ENCODE data around the gene PRDM16.

The PRDM16 gene

DNA sequence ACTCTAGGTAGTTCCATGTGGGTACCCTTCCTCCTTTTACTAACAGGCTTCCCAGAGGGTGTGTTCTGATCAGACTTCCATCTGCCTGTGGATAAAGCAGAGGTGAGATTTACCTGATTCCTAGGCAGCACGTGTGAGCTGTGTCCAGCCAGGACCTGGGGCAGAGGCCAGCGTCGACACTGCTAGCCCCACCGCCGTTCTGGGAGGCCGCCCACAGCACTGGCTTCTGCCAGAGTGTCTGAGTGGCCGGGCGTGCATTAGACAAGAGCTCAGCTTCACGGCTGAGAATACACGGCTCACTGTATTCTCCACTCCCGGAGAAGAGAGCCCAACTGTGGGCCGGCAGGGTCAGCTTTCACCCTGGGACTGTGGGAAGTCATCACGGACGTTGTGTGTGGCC lies 82.5 kb downstream of the PRDM16 start:
- no peak for ATAC-seq
- no peak for TF ChIP-seq SNAI2 (CRISPR knock-in tag; IDR thresholded peaks at IDR 0.05)
- TF ChIP-seq, protein P1, sequence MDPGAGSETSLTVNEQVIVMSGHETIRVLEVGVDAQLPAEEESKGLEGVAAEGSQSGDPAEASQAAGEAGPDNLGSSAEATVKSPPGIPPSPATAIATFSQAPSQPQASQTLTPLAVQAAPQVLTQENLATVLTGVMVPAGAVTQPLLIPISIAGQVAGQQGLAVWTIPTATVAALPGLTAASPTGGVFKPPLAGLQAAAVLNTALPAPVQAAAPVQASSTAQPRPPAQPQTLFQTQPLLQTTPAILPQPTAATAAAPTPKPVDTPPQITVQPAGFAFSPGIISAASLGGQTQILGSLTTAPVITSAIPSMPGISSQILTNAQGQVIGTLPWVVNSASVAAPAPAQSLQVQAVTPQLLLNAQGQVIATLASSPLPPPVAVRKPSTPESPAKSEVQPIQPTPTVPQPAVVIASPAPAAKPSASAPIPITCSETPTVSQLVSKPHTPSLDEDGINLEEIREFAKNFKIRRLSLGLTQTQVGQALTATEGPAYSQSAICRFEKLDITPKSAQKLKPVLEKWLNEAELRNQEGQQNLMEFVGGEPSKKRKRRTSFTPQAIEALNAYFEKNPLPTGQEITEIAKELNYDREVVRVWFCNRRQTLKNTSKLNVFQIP (CRISPR knock-in tag; IDR thresholded peaks at IDR 0.05; ENCODE audit: borderline replicate concordance, low read depth), result no peak
- no peak for TF ChIP-seq ZC3H10 (CRISPR knock-in tag; IDR thresholded peaks at IDR 0.05)

DNA sequence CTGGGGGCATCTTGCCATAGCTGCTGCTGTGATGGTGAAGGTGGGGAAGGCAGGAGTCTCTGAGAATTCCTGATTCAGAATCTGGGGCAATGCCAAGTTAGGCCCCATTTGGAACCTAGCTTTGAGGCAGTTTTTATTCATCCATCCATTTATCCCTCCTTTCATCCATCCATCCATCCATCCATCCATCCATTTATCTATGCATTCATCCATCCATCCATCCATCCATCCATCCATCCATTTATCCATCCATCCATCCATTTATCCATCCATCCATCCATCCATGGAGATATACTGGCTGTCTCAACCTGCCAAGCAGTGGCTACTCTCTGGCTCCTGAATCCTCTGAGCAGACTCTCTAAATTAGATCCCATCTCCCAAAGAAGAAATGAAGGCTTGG lies 83.1 kb downstream of the PRDM16 start:
- TF ChIP-seq, protein P2, sequence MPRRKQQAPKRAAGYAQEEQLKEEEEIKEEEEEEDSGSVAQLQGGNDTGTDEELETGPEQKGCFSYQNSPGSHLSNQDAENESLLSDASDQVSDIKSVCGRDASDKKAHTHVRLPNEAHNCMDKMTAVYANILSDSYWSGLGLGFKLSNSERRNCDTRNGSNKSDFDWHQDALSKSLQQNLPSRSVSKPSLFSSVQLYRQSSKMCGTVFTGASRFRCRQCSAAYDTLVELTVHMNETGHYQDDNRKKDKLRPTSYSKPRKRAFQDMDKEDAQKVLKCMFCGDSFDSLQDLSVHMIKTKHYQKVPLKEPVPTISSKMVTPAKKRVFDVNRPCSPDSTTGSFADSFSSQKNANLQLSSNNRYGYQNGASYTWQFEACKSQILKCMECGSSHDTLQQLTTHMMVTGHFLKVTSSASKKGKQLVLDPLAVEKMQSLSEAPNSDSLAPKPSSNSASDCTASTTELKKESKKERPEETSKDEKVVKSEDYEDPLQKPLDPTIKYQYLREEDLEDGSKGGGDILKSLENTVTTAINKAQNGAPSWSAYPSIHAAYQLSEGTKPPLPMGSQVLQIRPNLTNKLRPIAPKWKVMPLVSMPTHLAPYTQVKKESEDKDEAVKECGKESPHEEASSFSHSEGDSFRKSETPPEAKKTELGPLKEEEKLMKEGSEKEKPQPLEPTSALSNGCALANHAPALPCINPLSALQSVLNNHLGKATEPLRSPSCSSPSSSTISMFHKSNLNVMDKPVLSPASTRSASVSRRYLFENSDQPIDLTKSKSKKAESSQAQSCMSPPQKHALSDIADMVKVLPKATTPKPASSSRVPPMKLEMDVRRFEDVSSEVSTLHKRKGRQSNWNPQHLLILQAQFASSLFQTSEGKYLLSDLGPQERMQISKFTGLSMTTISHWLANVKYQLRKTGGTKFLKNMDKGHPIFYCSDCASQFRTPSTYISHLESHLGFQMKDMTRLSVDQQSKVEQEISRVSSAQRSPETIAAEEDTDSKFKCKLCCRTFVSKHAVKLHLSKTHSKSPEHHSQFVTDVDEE (CRISPR knock-in tag; IDR thresholded peaks at IDR 0.05), result no peak
- TF ChIP-seq TOX (CRISPR knock-in tag; IDR thresholded peaks at IDR 0.05; ENCODE audit: borderline replicate concordance), result no peak
- no peak for TF ChIP-seq ZNF565 (CRISPR knock-in tag; conservative IDR thresholded peaks at IDR 0.05; ENCODE audit: low read depth)
- TF ChIP-seq GLIS3 (CRISPR knock-in tag; IDR thresholded peaks at IDR 0.05), result no peak
- TF ChIP-seq BACH2 (CRISPR knock-in tag; IDR thresholded peaks at IDR 0.05; ENCODE audit: borderline replicate concordance), result no peak
- TF ChIP-seq SNAI2 (CRISPR knock-in tag; IDR thresholded peaks at IDR 0.05), result no peak
- ATAC-seq, result no peak

DNA sequence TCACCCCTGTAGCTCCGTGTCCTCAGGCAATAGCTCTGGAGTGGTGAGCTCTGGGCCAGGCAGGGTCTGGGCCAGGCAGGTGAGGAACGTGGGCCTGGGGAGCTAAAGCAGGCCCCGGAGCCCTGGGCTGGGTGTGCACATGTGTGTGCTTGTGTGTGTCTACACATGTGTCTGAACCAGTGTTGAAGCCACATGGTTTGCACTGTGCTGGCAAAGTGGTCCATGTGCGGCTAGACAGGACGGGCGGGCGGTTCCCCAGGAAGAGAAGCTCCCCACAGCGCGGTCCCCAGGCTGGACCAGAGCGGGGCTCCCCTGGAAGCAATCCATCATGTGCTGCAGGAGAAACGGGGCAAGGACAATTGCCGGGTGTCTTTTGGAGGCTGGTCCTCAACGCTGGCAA lies 84.2 kb downstream of the PRDM16 start:
- ATAC-seq, result no peak
- TF ChIP-seq ISL1 (CRISPR knock-in tag; IDR thresholded peaks at IDR 0.05) (no peak), ESRRG (CRISPR knock-in tag; IDR thresholded peaks at IDR 0.05) (no peak)
- TF ChIP-seq, protein P1 (CRISPR knock-in tag; IDR thresholded peaks at IDR 0.05; ENCODE audit: borderline replicate concordance, low read depth), result no peak

DNA sequence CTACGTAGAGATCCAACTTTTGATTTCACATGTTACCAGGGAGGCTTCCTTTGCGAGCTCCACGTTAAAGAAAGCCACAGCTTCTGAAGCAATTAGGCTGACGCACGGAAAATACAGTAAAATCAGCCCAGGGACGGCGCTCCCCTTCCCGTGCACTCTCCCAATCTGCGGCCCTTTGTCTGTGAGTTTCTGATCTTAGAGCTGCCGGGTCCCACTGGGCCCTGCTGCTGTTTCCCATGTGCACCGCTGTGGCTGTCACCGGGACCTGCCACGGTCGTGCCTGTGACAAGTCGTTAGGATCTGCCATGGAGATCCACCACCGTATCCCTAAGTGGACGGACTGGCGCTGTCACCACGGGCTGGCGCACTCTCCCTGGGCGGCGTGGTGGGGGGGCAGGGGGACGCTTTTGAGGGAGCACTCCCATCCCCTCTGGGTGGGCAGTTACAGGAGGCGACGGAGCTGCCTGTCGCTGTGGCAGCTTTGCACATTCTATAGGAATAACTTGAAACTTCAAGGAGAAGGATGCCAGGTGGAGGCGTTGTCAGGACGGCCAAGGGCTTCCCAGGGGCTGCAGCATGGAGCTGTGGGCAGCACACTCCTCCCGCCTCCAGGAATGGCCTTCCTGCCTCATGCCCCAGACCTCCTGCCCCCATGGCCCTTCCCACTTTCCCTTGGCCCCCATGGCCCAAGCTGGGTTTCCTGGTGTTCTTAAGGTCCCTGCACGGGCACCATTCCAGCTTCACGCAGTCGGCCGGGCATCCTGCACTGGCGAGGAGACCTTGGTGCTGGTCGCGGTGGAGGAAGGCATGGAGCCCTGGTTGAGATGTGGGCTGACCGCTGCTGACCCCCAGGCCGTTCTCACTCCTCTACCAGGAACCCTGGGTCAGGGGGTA lies 85.1 kb downstream of the PRDM16 start:
- ATAC-seq, result no peak
- TF ChIP-seq, protein P3, sequence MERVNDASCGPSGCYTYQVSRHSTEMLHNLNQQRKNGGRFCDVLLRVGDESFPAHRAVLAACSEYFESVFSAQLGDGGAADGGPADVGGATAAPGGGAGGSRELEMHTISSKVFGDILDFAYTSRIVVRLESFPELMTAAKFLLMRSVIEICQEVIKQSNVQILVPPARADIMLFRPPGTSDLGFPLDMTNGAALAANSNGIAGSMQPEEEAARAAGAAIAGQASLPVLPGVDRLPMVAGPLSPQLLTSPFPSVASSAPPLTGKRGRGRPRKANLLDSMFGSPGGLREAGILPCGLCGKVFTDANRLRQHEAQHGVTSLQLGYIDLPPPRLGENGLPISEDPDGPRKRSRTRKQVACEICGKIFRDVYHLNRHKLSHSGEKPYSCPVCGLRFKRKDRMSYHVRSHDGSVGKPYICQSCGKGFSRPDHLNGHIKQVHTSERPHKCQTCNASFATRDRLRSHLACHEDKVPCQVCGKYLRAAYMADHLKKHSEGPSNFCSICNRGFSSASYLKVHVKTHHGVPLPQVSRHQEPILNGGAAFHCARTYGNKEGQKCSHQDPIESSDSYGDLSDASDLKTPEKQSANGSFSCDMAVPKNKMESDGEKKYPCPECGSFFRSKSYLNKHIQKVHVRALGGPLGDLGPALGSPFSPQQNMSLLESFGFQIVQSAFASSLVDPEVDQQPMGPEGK (CRISPR knock-in tag; IDR thresholded peaks at IDR 0.05; ENCODE audit: borderline replicate concordance), result no peak
- no peak for TF ChIP-seq PPARA (CRISPR knock-in tag; IDR thresholded peaks at IDR 0.05; ENCODE audit: borderline replicate concordance)
- TF ChIP-seq ZNF70 (CRISPR knock-in tag; IDR thresholded peaks at IDR 0.05), result no peak
- TF ChIP-seq, protein P2 (CRISPR knock-in tag; IDR thresholded peaks at IDR 0.05), result no peak
- no peak for TF ChIP-seq TCF4 (CRISPR knock-in tag; IDR thresholded peaks at IDR 0.05; ENCODE audit: borderline replicate concordance)
- TF ChIP-seq ISL1 (CRISPR knock-in tag; IDR thresholded peaks at IDR 0.05), result no peak
- TF ChIP-seq ZC3H10 (CRISPR knock-in tag; IDR thresholded peaks at IDR 0.05), result no peak
- TF ChIP-seq, protein P4, sequence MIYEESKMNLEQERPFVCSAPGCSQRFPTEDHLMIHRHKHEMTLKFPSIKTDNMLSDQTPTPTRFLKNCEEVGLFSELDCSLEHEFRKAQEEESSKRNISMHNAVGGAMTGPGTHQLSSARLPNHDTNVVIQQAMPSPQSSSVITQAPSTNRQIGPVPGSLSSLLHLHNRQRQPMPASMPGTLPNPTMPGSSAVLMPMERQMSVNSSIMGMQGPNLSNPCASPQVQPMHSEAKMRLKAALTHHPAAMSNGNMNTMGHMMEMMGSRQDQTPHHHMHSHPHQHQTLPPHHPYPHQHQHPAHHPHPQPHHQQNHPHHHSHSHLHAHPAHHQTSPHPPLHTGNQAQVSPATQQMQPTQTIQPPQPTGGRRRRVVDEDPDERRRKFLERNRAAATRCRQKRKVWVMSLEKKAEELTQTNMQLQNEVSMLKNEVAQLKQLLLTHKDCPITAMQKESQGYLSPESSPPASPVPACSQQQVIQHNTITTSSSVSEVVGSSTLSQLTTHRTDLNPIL (CRISPR knock-in tag; IDR thresholded peaks at IDR 0.05; ENCODE audit: low read depth), result no peak
- TF ChIP-seq, protein P1 (CRISPR knock-in tag; IDR thresholded peaks at IDR 0.05; ENCODE audit: borderline replicate concordance, low read depth), result no peak
- TF ChIP-seq BACH2 (CRISPR knock-in tag; IDR thresholded peaks at IDR 0.05; ENCODE audit: borderline replicate concordance), result no peak
- no peak for TF ChIP-seq OSR1 (CRISPR knock-in tag; IDR thresholded peaks at IDR 0.05)
- no peak for TF ChIP-seq ESRRG (CRISPR knock-in tag; IDR thresholded peaks at IDR 0.05)
